Lower leg skin (tissue), 3 donors: ENCODE measurements around the gene PCGF2.

Experiments used
- POLR2A ChIP-seq, 2 donors: fragments of 450-650 bp; IDR thresholded peaks; one replicate each; pipeline ENCODE4 v1.6.1; 2016 to 2017; ENCODE audit warnings: antibody characterized with exemption in 2 of 2, mild to moderate bottlenecking in 1 of 2, moderate library complexity in 1 of 2
- TF ChIP-seq, protein P1 (sequence below), 3 donors: fragments of 450-650 bp; IDR thresholded peaks; one replicate each; pipeline ENCODE4 v1.5.1; 2016; ENCODE audit warnings: antibody characterized with exemption in 3 of 3, mild to moderate bottlenecking in 3 of 3, moderate library complexity in 2 of 3

DNA sequence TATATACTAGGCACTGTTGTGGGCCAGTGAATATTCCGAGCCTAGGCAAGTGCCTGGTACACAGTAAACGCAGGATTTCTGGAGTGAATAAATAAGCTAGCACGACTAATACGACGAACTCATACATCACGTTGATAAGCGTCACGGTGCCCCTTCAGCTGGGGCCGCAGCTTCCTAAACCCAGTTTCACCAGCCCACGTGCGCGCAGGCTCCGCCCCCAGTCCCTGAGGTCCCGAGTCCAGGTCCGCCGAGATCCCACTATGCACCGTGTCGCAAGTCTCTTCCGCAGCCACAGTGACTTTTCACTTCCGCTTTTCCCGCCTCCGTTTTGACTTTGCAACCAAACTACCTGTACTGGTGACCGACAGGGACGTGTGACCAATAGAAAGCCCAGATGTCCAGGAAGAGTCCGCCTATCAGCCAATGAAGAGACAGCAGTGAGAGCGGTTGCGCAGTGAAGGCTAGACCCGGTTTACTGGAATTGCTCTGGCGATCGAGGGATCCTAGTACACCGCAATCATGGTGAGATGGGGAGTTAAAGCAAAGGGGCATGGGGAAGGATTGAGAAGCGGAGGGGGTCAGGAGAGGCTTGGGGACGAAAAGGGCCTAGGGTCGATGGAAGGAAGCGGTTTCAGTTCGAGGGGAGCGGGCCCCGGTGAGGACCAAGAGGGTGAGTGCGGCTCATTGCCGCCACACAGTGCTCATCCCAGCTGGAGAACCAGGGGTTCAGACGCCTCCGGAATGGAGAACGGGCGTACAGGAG, 4.4 kb upstream of the PCGF2 start, which contains the start of gene PSMB3:
- TF ChIP-seq, protein P1, sequence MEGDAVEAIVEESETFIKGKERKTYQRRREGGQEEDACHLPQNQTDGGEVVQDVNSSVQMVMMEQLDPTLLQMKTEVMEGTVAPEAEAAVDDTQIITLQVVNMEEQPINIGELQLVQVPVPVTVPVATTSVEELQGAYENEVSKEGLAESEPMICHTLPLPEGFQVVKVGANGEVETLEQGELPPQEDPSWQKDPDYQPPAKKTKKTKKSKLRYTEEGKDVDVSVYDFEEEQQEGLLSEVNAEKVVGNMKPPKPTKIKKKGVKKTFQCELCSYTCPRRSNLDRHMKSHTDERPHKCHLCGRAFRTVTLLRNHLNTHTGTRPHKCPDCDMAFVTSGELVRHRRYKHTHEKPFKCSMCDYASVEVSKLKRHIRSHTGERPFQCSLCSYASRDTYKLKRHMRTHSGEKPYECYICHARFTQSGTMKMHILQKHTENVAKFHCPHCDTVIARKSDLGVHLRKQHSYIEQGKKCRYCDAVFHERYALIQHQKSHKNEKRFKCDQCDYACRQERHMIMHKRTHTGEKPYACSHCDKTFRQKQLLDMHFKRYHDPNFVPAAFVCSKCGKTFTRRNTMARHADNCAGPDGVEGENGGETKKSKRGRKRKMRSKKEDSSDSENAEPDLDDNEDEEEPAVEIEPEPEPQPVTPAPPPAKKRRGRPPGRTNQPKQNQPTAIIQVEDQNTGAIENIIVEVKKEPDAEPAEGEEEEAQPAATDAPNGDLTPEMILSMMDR (IDR thresholded peaks at IDR 0.05): no peak
- TF ChIP-seq POLR2A (IDR thresholded peaks at IDR 0.05): no peak
